HG03039 (cell line): ENCODE measurements around the gene AP1G2.
A peak's percentile ranks its signal among the peaks of the same experiment; 100 is the strongest.
"Not testable (repeated sequence)": the region's sequence is repeated elsewhere in the genome, so short reads cannot be mapped to it uniquely, and the experiment has no call there.

ENCODE experiments used
- ATAC-seq: cut with Tn5 transposase; IDR thresholded peaks from one replicate; pipeline ENCODE4 v1.9.1; 2021; ENCODE audit warnings: mild to moderate bottlenecking, moderate library complexity; ENCODE audit not compliant: unreplicated experiment

Gene AP1G2

DNA sequence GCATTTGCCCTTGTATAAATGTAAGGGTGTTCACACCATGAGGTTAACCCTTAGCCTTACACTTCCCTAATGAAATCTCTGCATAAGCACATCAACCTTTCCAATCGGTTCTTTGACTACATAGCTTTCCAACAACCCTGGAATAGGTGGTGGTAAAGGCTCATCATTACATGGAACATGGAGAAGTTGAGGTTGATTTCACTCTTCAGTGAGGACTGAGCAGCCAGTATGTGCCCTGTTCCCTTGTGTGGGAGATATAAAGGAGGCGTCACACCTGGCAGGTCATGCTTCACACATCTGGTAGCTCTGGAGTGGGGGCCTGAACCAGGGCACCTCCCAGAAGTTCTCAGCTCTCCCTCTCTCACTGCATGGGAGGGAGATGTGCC is 32.7 kb upstream of the AP1G2 start:
- ATAC-seq: no peak

DNA sequence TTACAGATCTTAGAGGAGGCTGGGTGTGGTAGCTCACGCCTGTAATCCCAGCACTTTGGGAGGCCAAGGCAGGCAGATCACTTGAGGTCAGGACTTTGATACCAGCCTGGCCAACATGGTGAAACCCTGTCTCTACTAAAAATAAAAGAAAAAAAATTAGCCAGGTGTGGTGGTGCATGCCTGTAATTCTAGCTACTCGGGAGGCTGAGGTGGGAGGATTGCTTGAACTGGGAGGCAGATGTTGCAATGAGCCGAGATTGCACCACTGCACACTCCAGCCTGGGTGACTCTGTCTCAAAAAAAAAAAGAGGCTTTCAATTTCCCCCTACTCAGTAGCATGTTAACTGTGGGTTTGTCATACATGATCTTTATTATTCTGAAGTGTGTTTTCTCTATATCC is 26.6 kb upstream of the AP1G2 start:
- not testable (repeated sequence) for ATAC-seq

DNA sequence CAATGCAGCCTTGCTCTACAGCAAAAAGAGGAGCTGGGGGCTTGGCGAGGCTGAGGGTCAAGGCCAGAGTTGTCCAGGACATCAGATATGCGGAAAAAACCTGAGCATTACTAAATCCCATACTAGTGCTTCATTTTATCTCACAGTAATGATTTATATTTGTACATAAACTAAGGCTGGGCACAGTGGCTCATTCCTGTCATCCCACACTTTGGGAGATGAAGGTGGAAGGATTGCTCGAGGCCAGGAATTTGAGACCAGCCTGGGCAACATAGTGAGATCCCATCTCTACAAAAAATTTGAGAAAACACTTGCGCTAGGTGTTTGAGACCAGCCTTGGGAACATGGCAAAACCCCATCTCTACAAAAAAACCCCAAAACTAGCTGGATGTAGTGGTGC is 22.6 kb upstream of the AP1G2 start:
- ATAC-seq: no peak

- ATAC-seq: no peak
Observed at GRCh38 chr14:23589606-23590005, 22.0 kb upstream of the AP1G2 start.

GRCh38 chr14:23588884-23589598 is 21.4 kb upstream of the AP1G2 start:
- peak; percentile 97 for ATAC-seq

DNA sequence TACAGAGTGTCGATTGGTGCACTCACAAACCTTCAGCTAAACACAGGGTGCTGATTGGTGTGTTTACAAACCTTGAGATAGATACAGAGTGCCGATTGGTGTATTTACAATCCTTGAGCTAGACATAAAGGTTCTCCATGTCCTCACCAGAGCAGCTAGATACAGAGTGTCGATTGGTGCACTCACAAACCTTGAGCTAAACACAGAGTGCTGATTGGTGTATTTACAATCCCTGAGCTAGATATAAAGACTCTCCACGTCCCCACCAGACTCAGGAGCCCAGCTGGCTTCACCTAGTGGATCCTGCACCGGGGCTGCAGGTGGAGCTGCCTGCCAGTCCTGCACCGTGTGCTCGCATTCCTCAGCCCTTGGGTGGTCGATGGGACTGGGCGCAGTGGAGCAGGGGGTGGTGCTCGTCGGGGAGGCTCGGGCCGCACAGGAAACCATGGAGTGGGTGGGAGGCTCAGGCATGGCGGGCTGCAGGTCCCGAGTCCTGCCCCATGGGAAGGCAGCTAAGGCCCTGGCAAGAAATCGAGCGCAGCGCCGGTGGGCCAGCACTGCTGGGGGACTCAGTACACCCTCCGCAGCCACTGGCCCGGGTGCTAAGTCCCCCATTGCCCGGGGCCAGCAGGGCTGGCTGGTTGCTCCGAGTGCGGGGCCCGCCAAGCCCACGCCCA is 17.1 kb upstream of the AP1G2 start:
- not testable (repeated sequence) for ATAC-seq

DNA sequence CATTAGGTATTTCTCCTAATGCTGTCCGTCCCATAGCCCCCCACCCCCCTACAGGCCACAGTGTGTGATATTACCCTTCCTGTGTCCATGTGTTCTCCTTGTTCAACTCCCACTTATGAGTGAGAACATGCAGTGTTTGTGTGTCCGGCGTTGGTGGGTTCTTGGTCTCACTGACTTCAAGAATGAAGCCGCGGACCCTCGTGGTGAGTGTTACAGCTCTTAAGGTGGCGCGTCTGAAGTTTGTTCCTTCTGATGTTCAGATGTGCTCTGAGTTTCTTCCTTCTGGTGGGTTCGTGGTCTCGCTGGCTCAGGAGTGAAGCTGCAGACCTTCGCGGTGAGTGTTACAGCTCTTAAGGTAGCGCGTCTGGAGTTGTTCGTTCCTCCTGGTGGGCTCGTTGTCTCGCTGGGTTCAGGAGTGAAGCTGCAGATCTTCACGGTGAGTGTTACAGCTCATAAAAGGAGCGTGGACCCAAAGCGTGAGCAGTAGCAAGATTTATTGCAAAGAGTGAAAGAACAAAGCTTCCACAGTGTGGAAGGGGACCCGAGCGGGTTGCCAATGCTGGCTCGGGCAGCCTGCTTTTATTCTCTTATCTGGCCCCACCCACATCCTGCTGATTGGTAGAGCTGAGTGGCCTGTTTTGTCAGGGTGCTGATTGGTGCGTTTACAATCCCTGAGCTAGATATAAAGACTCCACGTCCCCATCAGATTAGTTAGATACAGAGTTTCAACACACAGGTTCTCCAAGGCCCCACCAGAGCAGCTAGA is 16.4 kb upstream of the AP1G2 start:
- not testable (repeated sequence) for ATAC-seq

DNA sequence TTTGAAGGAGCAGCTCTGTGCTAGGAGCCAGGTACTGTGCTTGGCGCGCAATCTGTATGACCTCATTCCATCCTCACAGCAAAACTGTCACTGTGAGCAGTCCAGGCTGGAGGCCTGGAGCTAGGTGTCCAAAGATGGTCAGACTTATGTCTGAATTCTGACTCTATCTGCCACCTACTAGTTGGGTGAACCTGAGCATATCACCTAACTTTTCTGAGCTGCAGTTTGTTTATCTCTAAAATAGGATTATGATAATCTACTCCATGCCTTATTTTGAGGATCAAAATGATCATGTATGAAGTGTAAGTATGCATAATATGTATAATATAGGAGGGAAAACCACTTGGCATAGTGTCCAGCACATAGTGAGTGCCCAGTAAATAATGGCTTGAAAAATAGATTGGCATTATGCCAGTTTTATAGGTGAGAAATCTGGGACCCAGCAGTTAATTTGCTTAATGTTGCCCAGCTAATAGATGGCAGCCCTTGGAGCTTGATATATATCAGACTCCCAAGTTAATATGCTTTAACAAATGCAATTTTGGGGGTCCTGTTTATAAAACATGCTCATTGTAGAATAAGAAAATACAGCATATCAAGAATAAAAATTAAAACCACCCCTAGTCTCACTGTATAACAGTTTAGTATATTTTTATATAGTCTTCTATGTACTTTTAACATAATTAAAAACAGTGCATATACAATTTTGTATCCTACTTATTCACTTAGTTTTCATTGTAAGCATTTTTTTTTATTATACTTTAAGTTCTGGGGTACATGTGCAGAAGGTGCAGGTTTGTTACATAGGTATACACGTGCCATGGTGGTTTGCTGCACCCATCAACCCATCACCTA is 15.5 kb upstream of the AP1G2 start:
- ATAC-seq: no peak

GRCh38 chr14:23580948-23581281 is 13.3 kb upstream of the AP1G2 start:
- ATAC-seq: no peak

GRCh38 chr14:23580152-23580926 is 12.7 kb upstream of the AP1G2 start:
- ATAC-seq: no peak

GRCh38 chr14:23579739-23580138 is 12.1 kb upstream of the AP1G2 start:
- no peak for ATAC-seq

DNA sequence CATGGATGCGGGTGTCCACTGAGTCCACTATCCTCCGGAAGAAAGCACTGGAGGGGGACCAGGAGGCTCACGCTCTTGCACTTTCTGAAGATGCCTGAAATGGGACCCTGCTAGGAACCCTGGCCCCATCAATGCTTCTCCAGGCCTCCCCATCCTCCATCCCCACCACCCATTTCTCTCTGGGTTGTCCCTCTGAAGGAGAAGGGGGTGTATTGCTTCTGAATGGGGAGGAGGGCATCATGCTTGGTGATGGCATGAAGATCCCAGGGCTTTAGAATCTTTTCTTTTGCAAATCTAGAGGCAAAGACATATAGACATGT is 11.7 kb upstream of the AP1G2 start:
- no peak for ATAC-seq

DNA sequence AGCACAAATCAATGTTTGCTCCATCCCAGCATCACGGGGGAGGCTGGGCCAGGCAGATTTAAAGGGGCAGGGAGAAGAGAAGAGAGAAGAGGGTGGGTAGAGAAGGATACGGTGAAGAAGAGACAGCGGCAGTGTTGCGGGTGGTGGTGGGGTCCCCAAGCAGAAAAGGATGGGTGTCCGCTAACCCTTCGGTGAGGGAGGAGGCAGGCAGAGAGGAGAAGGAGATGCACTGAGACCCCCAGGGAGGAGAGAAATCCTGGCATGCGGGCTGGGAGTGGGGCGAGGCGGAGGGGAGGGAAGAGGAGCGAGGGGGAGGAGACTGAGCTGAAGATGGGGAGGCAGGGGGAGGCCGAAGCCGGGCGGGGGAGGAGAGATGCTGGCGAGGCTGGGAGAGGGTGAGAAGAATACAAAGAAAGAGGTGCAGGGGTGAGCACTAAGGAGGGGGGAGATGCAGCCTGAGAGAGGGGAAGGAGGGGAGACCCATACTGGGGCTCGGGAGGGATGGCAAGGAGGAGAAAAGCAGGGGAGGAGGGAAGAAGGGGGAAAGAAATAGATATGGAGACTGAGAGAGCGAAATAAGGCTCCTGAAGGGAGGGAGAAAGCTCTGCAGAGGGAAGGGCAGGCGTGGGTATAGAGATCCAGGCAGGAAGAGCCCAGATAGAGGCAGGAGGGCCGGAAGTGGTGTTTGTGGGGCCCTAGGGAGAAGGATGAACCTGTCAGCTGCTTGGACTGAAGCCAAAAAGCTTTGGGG is 11.1 kb upstream of the AP1G2 start, which contains the start of gene JPH4:
Gene JPH4, minus strand, starts transcription at position 231 of the 751 bp plus-strand sequence. CDS start 1,337 bp downstream, outside the sequence.
- no peak for ATAC-seq

- ATAC-seq: no peak
Observed at GRCh38 chr14:23577710-23578392, 10.3 kb upstream of the AP1G2 start.

DNA sequence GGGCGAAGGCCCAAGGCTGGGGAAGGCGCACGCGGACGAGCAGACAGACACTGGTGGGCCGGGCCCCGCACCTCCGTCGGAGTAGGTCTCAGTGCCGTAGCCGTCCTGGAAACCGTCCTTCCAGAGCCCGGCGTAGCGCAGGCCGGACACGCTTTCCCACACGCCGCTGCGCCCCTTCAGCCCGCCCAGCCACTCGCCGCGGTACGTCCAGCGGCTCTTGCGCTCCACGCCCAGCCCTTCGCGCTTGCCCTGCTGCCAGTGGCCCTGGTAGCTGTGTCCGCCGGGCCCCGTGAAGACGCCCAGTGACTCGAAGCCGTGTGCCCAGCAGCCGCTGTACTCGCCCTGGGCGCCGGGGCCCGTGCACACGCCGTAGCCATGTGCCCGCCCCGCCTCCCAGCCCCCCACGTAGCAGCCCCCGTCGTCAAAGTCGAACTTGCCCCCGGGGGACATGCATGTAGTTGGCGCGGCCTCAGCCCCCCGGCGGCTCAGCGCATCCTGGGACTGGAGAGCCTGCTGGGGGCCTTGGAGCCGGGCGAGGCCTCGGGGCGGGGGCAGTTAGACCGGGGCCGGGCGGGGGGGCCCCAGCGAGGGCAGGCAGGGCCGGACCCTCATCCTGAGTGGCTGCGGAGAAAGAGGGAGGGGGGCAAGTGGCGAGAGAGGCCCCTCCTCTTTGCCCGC is 9.6 kb upstream of the AP1G2 start:
- no peak for ATAC-seq

DNA sequence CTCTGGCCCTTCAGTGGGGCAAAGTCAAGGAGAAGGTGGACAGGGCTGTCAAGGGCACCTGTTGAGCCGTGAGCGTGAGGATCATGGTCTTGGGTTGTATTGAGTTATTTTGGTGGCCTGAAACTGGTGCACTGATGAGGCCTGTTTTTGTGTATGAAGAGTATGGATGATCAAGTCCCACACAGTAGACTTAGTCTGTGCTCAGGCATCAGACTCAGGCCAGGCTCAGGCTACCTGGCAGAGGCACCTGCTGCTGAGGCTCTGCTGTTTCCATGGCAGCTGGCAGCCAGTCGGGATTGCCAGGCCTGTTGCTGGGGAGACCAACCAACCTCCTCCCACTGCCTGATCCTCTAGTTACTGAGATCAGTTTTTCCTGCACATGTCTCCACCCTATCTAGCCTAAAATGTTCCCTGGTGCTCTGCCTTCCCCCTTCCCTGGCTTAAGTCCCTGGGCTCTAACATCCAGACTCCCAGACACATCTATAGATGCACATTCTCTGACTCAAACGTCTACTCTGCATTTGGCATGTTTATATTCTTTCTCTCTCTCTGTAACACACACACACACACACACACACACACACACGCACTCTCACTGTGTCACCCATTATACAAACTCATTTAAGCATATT is 5.9 kb upstream of the AP1G2 start:
- no peak for ATAC-seq

DNA sequence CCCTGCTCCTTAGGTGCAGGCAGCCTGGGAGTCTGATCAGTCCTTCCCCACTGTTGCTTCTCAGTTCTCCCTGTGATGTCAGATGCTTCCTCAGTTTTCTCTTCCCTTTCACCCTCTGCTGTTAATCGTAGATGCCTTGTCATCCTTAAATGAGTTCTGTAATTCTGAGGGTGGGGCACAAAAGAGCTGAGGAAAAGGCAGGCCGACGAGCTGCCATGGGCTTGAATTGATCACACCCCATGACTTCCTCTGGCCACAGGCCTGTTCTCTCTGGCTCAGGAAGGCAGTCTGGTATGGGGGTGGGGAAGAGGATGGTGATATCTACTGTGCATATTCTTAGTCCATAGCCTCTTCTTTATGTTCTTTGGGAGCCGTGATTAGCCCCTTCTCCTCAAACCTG is 5.2 kb upstream of the AP1G2 start:
- ATAC-seq: no peak

- no peak for ATAC-seq
Observed at GRCh38 chr14:23572524-23572828, 4.9 kb upstream of the AP1G2 start.
